Heart left ventricle (tissue), 16 donors: Measurements from ENCODE around the gene CFAP47. TPM values are rescaled to one million over a fixed set of nuclear protein-coding genes. Genes with fewer than 3 reads are reported as not detected.
"Not testable (repeated sequence)": the region's sequence is repeated elsewhere in the genome, so short reads cannot be mapped to it uniquely, and the experiment has no call there.

ENCODE experiments used
- ATAC-seq, 4 donors: fragments of 200-7000 bp; cut with Tn5 transposase; one replicate each; pipeline ENCODE4 v1.9.1; 2020 to 2022; ENCODE audit warnings: moderate library complexity in 4 of 4, mild to moderate bottlenecking in 3 of 4, moderate number of reproducible peaks in 1 of 4
- DNase-seq, 5 donors: peaks; one replicate each; pipeline ENCODE4 v3.0.0-alpha.2; 2020
- H3K27ac ChIP-seq, 12 donors: fragments of 200-600 bp; sonication (generic) in 4 of 12; one replicate each; pipeline versions ENCODE4 v1.5.0 to v1.8.0; 2016 to 2022; ENCODE audit warnings: mild to moderate bottlenecking in 2 of 12
- H3K27me3 ChIP-seq, 9 donors: fragments of 200-600 bp; sonication (generic) in 2 of 9; one replicate each; pipeline versions ENCODE4 v1.5.1 to v1.8.0; 2016 to 2022; ENCODE audit warnings: mild to moderate bottlenecking in 3 of 9
- H3K36me3 ChIP-seq, 9 donors: fragments of 200-600 bp; sonication (generic) in 2 of 9; one replicate each; pipeline versions ENCODE4 v1.5.0 to v1.8.0; 2018 to 2022; ENCODE audit warnings: mild to moderate bottlenecking in 2 of 9
- H3K4me1 ChIP-seq, 12 donors: fragments of 200-600 bp; sonication (generic) in 4 of 12; one replicate each; pipeline versions ENCODE4 v1.5.0 to v1.8.0; 2016 to 2022; ENCODE audit warnings: mild to moderate bottlenecking in 3 of 12
- H3K4me3 ChIP-seq, 12 donors: fragments of 200-600 bp; sonication (generic) in 4 of 12; one replicate each; pipeline versions ENCODE4 v1.5.0 to v1.8.0; 2017 to 2022; ENCODE audit warnings: mild to moderate bottlenecking in 9 of 12, moderate library complexity in 4 of 12
- H3K9me3 ChIP-seq, 12 donors: fragments of 200-600 bp; sonication (generic) in 4 of 12; one replicate each; pipeline versions ENCODE4 v1.5.0 to v1.8.0; 2016 to 2022; ENCODE audit warnings: mild to moderate bottlenecking in 1 of 12
- CTCF ChIP-seq, 12 donors: fragments of 200-600 bp; sonication (generic) in 4 of 12; IDR thresholded peaks; one replicate each; pipeline versions ENCODE4 v1.5.0 to v1.8.0; 2018 to 2022; ENCODE audit warnings: antibody characterized with exemption in 12 of 12, mild to moderate bottlenecking in 5 of 12
- POLR2A ChIP-seq, 2 donors: fragments of 450-650 bp; IDR thresholded peaks; one replicate each; pipeline ENCODE4 v1.6.1; 2017; ENCODE audit warnings: antibody characterized with exemption in 2 of 2, mild to moderate bottlenecking in 2 of 2, moderate library complexity in 2 of 2
- WGBS, 4 donors: extraction: QIAGEN DNeasy Blood & Tissue Kit in 2 of 4; methylation state at CpG; one replicate each; pipeline versions ENCODE4 v1.1.5 to v1.1.7; 2013 to 2018; 5-methylcytosine and 5-hydroxymethylcytosine counted together
- intact Hi-C, 10 donors: fragments of 100-400 bp; cut with DNase I; formaldehyde crosslinking; loops; one replicate each; pipeline versions ENCODE4 v1.11.1 to v1.14.2; 2022
- polyA plus RNA-seq, 2 donors: library from polyadenylated mRNA; stranded (reverse); fragments of 200-250 nt; gene quantifications; one replicate each; pipeline ENCODE4 v1.2.3, GENCODE V29; 2013
- total RNA-seq, 9 donors: library from RNA; depleted of rRNA in 2 of 9; stranded (reverse); fragments of >200 nt in 2 of 9; fragmentation: NEBNext Ultra II Directional in 3 of 9; extraction: Animal tissue kit (Norgen Biotek cat#: 25700) in 3 of 9; gene quantifications; one replicate each; pipeline versions ENCODE4 v1.1.0 to v1.2.4, GENCODE V29; 2016 to 2023
- donor health status: ischemic (EF 13 %, LVEDD 7.1; RV severe dilation, severe dysfunction).
- donor health status: healthy with polysubstance abuse.
- donor health status: DM: no; HTN: yes; CAD: no.
- donor health status: DM: no; HTN: no; CAD: no.
- donor health status: ischemic (EF 25% LVEDD 6.9; RV normal size, moderate dysfunction).
- donor health status: ischemic (EF 25% LVEDD 5.7; RV mildly dilated, moderate dysfunction).
- donor health status: healthy.
- donor health status: DM: yes; HTN: yes; CAD: no.
- donor health status: ischemic (EF 35%, LVEDD 5.7; RV mildly dilated, moderate dysfunction).
- donor health status: nonischemic (EF 11% LVEDD 7.7; RV severe dilation, severe dysfunction).
- donor health status: DM: yes; HTN: yes; CAD: no.
- donor health status: PGD.
- donor health status: ischemic (EF 29% LVEDD 5.4; RV normal size, mild dysfunction).
- donor health status: nonischemic (EF 23%, LVEDD 6.1; RV moderate dilation, normal function).

The CFAP47 gene
- total and polyA plus RNA-seq, 11 donors: not detected

- Histone ChIP-seq H3K27ac (no peak overlapping the region), H3K4me1 (no peaks in the 10 kb centered on the region), H3K36me3 (no peaks in the 10 kb centered on the region), H3K9me3 (no peaks in the 10 kb centered on the region), H3K4me3 (no peak overlapping the region), H3K27me3 (peaks cover 0 to 6% (median 0%) of the 10 kb centered on the region in 9 donors)
- ATAC-seq (no peak), DNase-seq (no peak)
- intact Hi-C loops: no loop called here
- TF ChIP-seq POLR2A (IDR thresholded peaks at IDR 0.05): no peak
- no peak for TF ChIP-seq CTCF (IDR thresholded peaks at IDR 0.05)
- 54 to 85% (median 77%) methylated on average over 2 of the region's 2 CpGs for WGBS, 4 donors
These were observed 151.5 kb downstream of the CFAP47 start for GRCh38 chrX:36071061-36071460.

- H3K4me3 ChIP-seq, H3K9me3 ChIP-seq, H3K4me1 ChIP-seq, intact Hi-C loops, H3K27ac ChIP-seq, ATAC-seq, H3K36me3 ChIP-seq, H3K27me3 ChIP-seq, DNase-seq: not testable (repeated sequence)
- WGBS, 4 donors: 90 to 97% (median 95%) methylated on average over 5 of the region's 5 CpGs
These were observed 155.5 kb downstream of the CFAP47 start for GRCh38 chrX:36075009-36075408.

GRCh38 chrX:36083256-36083655 is 163.7 kb downstream of the CFAP47 start:
- H3K27ac ChIP-seq: no peak overlapping the region
- ATAC-seq (no peak), DNase-seq (no peak)
- H3K36me3 ChIP-seq: no peaks in the 10 kb centered on the region
- intact Hi-C loops: no loop called here
- TF ChIP-seq POLR2A (IDR thresholded peaks at IDR 0.05) (no peak), CTCF (IDR thresholded peaks at IDR 0.05) (no peak)
- no peaks in the 10 kb centered on the region for H3K27me3 ChIP-seq
- peaks cover 0 to 7% (median 0%) of the 10 kb centered on the region in 12 donors for H3K9me3 ChIP-seq
- no peak overlapping the region for H3K4me3 ChIP-seq
- no peaks in the 10 kb centered on the region for H3K4me1 ChIP-seq
- WGBS, 4 donors: 81 to 89% (median 85%) methylated on average over 1 of the region's 1 CpG

- ATAC-seq (no peak), DNase-seq (no peak)
- Histone ChIP-seq H3K36me3 (no peaks in the 10 kb centered on the region), H3K27ac (no peak overlapping the region), H3K9me3 (peaks cover 0 to 1% (median 0%) of the 10 kb centered on the region in 12 donors), H3K4me1 (no peaks in the 10 kb centered on the region), H3K4me3 (no peak overlapping the region), H3K27me3 (no peaks in the 10 kb centered on the region)
- intact Hi-C loops: no loop called here
- no peak for TF ChIP-seq CTCF (IDR thresholded peaks at IDR 0.05)
- TF ChIP-seq POLR2A (IDR thresholded peaks at IDR 0.05): no peak
- 64 to 90% (median 81%) methylated on average over 2 of the region's 2 CpGs for WGBS, 4 donors
These were observed 167.8 kb downstream of the CFAP47 start for GRCh38 chrX:36087366-36087765.

- H3K4me1 ChIP-seq, H3K36me3 ChIP-seq, H3K4me3 ChIP-seq, DNase-seq, H3K9me3 ChIP-seq, intact Hi-C loops, H3K27me3 ChIP-seq, ATAC-seq, H3K27ac ChIP-seq: not testable (repeated sequence)
- WGBS, 4 donors: 87 to 96% (median 90%) methylated on average over 10 of the region's 10 CpGs
These were observed 169.4 kb downstream of the CFAP47 start for GRCh38 chrX:36088939-36089338.
